ENCODE data around the gene TSC22D3.
"Not testable (repeated sequence)": the region's sequence is repeated elsewhere in the genome, so short reads cannot be mapped to it uniquely, and the experiment has no call there.

The TSC22D3 gene

DNA sequence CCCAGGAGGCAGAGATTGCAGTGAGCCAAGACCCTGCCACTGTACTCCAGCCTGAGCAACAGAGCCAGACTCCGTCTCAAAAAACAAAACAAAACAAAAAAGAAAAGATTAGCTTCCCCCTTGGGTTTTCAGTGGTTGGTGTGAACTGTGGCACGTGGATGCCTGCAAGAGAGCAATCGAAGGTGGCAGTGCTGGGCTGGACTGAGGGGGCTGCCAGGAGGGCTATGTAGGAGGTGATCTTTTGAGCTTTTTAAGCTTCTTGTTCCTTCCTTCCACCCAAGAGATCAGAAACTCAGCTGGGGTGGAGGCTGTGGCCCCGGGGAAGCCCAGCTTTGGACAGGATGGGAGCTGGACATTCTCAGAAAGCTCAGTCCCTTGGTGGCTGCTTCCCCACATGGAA, 97.7 kb downstream of the TSC22D3 start:
- DNase-seq: no peak

DNA sequence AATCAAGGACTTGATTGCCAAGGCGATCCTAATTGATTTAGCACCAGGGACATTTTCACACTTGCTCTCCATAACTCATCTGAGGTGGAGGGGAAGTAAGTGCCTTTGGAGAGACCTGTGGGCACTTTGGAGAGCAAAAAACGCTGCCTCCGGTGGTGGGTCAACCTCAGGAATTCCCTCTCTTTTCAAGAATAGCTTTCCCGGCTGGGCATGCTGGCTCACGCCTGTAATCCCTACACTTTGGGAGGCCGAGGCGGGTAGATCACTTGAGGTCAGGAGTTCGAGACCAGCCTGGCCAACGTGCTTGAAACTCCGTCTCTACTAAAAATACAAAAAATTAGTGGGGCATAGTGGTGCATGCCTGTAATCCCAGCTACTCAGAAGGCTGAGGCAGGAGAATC, 98.1 kb downstream of the TSC22D3 start:
- DNase-seq: no peak

DNA sequence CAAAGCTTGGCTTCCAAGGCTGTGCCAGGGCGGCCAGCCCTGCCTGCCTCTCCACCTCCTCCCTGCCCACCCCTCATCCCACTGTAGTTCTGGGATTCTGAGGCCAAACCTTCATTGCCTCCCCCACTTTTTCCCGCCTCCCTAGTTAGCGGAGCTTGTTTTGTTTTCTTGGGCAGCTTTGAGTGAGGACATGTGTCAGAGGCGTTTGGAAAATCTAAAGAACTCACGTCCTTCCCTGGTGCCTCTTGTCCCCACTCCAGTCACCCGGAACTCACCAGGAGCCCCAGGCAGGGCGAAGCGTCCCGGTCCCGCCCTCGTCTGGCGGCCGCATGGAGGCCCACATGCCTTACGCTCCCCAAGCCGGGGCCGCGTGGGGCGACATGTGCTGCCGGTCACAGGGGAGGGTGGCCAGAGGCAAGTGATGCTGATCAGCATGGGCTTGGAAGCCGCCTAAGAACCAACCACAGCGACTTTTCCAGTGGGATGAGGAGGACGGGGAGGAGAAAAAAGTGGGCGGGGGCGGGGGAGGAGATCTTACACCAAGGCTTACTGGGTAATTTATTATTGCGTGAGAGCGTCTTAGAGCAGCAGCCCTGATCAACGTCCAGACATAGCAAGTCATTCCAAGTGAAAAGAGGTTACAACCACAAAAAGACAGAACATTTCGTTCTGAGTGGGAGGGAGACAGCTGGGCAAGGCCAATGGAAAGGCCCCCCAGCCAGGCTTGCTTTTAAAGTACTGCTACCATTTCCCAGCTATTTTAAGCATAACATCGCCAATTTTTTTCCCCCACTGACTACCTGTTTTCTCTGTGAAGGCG, 98.8 kb downstream of the TSC22D3 start:
- DNase-seq: peak; percentile 53

DNA sequence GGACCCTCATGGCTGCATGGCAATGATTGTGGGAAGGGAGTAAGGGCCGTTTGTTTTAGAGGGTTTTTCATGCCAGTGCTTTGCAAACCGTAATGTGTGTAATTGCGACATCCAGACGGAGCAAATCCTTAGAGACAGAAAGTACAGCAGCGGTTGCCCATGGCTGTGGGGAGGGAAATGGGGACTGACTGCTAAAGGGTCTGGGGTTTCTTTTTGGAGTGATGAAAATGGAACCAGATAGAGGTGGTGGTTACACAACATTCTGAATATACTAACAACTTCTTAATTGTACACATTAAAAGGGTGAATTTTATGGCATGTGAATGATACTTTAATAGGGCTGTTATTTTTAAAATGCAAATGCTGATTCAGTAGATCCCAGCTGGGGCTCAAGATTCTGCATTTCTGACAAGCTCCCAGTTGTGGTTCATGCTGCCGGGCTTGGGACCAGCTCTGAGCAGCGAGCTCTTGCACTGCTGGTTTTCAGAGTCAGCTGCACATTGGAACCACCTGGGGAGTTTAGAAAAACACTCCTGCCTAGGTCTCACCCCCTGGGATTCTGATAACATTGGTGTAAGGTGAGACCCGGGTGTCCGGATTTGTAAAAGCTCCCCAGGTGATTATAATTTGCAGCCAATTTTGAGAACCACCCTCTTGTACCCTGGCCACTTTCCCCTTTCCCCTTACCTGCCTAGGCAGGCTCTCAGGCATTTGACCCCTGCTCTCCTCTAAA, 99.6 kb downstream of the TSC22D3 start:
- DNase-seq: no peak

DNA sequence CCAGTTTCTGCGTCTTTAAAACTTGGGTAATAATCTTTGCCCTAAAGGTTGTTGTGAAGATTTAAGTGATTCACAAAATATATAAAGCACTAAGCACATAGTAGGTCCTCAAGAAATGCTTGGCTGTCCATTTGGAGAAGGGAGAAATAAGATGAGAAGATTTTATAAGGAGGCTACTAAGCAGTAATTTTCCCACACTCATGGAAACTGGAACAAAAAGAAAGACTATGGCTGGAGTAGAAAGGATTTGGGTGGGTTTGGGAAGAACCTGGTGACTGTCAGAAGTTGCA, 100.3 kb downstream of the TSC22D3 start:
- no peak for DNase-seq

DNA sequence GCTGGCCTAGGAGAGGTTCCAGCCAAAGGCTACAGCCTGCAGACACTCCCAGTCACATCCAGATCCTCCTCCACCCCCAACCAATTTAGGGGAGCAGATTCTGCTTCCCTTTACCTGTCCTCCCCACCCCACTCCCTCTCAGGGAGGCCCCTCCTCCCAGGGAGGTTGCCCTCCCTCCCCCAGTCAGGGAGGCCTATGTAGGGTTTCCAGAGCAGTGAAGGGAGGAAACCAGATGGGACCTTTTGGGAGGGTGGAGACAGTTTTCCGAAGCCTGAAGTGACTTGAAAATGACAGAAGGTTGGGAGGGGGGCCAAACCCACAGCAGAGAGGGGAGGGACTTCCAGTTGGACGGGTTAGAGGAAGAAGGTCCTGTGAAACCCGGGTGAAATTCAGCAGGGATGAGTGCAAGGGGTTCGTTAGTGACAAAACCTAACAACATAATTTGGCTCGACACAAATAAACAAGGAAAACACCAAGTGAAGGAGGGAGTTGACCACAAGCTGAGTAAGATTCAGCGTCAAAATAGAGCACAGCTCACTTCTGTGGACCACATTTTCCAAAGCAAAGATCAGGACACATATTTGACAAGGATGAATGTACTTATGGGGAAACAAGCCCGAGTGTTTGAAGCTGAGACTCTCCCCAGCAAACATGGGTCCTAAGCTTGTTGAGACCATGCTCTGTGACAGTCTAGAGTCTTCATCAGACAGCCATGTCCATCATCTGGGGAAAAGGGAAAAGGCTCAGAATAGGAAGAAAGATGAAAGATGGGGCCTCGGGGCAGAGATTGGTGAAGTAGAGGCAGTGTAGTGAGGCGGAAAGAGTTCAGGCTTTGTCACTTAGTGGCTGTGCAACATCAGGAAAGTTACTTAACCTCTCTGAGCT, 100.9 kb downstream of the TSC22D3 start:
- no peak for DNase-seq

DNA sequence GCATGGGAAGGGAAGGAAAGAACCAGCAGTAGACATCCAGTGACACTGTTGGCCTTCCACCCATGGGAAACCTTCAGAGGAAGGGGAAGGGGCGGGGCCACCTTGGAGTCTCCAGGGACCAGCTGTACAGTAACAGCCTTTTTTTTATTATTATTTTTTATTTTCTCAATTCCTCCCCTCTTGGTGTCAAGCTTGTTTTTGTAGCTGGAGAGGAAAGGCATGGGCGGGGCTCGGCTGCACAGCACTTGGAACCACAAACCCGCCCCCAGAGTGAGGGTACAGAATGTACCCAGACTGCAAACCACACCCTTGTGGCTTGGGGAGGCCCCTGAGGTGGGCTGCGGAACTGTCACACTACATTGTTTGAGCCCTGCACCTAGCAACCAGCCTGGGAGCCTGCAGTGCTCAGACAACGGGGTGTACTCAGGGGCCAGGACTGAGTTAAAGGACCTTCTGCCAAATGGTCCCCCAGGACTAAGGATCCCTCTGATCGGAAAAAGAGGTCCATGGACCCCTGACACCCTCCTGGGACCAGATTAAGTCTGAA, 101.6 kb downstream of the TSC22D3 start:
- DNase-seq: peak; percentile 67

DNA sequence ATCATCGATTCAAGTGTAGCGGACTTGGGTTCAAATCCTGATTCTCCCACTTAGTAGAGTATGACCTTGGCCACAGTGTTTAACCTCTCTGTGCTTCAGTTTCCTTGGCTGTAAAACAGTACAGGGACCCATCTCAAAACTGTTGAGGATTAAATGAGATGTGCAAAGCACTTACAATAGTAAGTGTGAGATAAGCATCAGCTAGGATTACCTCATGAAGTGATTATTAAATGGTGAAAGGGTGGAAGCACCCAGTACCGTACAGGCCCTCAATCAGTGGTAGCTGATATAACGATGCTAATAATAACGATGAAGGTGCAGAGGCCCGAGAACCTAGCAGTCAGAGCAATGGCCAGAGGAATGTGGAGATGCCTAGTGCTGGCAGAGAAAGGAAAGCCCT, 102.2 kb downstream of the TSC22D3 start:
- DNase-seq: no peak

DNA sequence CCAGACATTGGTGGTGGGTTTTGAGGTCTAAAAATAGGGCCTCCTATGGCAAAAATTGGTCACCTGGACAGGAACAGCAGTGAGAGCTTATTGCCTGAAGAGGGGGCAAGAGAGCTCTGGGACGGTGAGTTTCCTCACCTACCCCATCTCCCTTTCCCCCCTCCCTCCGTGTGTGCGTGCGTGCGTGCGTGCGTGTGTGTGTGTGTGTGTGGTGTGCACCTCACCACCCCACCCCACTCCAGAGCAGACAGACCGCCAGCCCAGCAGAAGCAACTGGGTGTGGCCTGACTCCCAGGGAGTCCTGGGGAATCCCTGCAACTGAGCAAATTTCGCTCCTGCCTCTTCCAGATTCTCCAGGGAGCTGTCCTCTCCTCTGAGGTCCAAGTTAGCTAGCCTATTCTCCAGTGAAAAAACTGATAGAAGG, 102.6 kb downstream of the TSC22D3 start:
- peak; percentile 42 for DNase-seq

DNA sequence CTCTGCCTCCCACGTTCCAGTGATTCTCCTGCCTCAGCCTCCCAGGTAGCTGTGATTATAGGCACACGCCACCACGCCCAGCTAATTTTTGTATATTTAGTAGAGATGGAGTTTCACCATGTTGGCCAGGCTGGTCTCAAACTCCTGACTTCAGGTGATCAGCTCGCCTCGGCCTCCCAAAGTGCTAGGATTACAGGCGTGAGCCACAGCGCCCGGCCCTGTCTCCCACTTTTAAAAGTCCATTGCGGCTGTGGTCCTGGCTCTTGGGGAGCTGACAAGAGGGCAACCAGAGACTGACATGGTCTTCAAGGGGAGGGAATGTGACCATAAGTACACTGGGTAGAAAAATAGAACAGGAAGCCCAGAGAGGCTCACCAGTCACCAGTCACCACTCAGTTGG, 104.3 kb downstream of the TSC22D3 start:
- not testable (repeated sequence) for DNase-seq

DNA sequence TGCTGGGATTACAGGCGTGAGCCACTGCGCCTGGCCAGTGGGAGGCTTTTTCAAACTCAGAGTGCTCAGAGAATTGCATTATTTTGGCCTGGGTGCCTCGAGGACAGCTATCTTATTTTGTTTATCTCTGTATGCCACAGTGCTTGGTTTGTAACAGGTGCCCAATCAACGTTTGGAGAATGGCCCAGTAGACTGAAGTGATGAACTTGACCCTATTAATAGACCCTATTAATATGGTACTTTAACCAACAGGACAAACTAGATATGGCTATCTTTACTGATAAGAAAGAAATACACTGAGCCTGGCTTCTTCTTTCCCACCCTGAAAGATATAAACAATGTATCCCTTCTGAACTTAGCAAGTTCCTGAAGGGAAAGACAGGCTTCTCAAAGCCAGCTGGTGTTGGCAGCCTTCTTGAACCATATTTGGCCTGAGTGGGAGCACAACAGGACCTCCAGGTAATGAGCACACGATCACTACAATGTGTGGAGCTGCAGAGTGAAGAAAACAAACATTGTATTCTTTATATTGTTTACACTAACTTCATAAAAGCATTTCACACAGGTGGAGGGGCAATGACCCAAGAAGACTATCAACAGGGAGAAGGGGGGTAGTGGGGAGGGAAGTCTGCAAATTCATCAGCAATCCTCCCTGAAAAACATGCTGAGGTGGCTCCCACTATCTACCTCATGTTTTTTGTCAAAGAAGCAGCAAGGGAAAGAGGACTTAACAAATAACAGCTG, 105.5 kb downstream of the TSC22D3 start:
- DNase-seq: no peak

DNA sequence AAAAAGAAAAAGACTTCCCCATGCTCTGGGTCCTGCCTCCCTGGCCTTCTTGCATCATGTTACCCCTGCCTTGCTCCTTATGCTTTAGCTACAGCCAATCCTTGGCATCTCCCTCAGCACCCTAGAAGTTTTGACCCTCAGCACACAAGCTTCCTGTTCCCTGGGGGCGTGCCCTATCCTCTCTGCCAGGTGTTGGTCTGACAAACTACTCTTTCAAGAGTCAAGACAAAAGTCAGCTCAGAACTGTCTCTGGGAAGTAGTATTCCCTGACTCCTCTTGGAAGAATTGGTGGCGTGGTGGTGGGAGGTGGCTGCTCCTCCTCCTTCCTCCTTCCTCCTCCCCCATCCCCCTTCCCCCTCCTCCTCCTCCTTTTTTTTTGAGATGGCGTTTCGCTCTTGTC, 106.3 kb downstream of the TSC22D3 start:
- DNase-seq: no peak

DNA sequence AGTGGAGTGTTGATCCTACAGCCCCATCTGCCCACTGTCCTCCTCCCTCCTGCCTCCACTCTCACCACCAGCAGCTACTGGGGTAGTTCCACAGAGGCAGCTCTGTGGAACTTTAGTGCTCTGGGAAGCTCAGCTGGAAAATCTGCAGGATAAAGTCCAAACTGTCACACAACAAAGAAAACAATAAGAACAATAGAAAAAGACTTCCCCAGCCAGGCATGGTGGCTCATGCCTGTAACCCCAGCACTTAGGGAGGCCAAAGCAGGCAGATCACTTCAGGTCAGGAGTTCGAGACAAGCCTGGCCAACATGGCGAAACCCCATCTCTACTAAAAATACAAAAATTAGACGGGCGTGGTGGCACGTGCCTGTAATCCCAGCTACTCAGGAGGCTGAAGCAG, 106.9 kb downstream of the TSC22D3 start:
- not testable (repeated sequence) for DNase-seq

DNA sequence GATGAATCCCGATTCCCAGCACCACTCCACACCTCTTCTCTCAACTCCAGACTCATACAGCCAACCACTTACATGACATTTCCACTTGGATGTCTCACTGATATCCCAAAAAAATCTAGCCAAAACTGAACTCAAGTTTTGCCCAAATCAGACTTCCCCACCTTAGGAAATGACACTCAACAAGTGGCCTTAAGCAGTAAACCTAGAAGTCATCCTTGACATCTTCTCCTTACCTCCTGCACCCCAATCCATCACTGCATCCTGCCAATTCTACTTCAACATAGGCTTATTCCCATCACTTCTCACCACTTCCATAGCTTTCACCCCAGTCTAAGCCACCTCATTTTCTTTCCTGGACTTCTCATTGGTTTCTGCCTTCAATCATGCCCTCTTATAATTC, 108.2 kb downstream of the TSC22D3 start:
- DNase-seq: no peak

DNA sequence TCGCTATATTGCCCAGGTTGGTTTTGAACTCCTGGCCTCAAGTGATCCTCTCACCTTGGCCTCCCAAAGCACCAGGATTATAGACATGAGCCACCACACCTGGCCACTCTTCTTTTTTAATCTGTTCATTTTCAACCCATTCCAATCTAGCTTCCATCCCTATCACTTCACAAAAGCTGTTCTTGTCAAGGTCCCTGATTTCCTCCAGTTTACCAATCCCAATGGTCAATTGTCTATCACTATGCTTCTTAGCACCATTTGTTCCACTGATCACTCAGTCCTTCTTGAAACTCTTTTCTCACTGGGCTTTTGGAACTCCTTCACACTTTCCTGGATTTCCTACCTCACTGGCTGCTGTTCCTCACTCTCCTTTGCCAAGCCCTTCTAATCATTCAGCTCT, 108.7 kb downstream of the TSC22D3 start:
- no peak for DNase-seq
